HepG2 (cell line): ENCODE results near the gene CX3CR1. TPM values are rescaled to one million over a fixed set of nuclear protein-coding genes. Genes with fewer than 3 reads are reported as not detected.

ENCODE experiments used
- HDAC1 ChIP-seq: sonication (generic); formaldehyde crosslinking; IDR thresholded peaks from 2 replicates; pipeline ENCODE4 v1.5.1; 2020; ENCODE audit warnings: mild to moderate bottlenecking, missing genetic modification reagents
- PHB2 ChIP-seq: fragments of 450-650 bp; IDR thresholded peaks from 2 replicates; pipeline ENCODE4 v1.6.1; 2018; ENCODE audit not compliant: partially characterized antibody
- PRDM4 ChIP-seq: sonication (generic); formaldehyde crosslinking; IDR thresholded peaks from 2 replicates; pipeline ENCODE4 v1.9.0; 2021; ENCODE audit warnings: missing genetic modification reagents, borderline replicate concordance
- RERE ChIP-seq: IDR thresholded peaks from 2 replicates; pipeline ENCODE4 v1.6.1; 2016; ENCODE audit warnings: low read depth, missing genetic modification reagents, missing compliant biosample characterization
- RXRB ChIP-seq: IDR thresholded peaks from 2 replicates; pipeline ENCODE4 v1.6.1; 2016; ENCODE audit warnings: borderline replicate concordance, missing genetic modification reagents, missing compliant biosample characterization
- SMARCC2 ChIP-seq: fragments of 450-650 bp; IDR thresholded peaks from 2 replicates; pipeline ENCODE4 v1.6.1; 2017; ENCODE audit warnings: antibody characterized with exemption, mild to moderate bottlenecking
- ZBTB7B ChIP-seq: sonication (generic); formaldehyde crosslinking; IDR thresholded peaks from 2 replicates; pipeline ENCODE4 v1.4.0; 2020; ENCODE audit warnings: missing genetic modification reagents
- ZFP91 ChIP-seq: sonication (generic); formaldehyde crosslinking; IDR thresholded peaks from 2 replicates; pipeline ENCODE4 v1.9.0; 2022; ENCODE audit warnings: missing genetic modification reagents, mild to moderate bottlenecking, borderline replicate concordance
- ZIK1 ChIP-seq: sonication (generic); formaldehyde crosslinking; IDR thresholded peaks from 2 replicates; pipeline ENCODE4 v1.5.0; 2020; ENCODE audit warnings: mild to moderate bottlenecking, low read depth, missing genetic modification reagents, borderline replicate concordance
- ZKSCAN1 ChIP-seq: fragments of 150-350 bp; IDR thresholded peaks from 2 replicates; pipeline ENCODE4 v1.6.1; 2014; ENCODE audit warnings: low read length
- ZNF3 ChIP-seq: IDR thresholded peaks from 2 replicates; pipeline ENCODE4 v1.7.0; 2017; ENCODE audit warnings: inconsistent platforms
- ZNF432 ChIP-seq: sonication (generic); formaldehyde crosslinking; IDR thresholded peaks from 2 replicates; pipeline ENCODE4 v1.5.0; 2020; ENCODE audit warnings: missing genetic modification reagents, mild to moderate bottlenecking, borderline replicate concordance
- ZNF441 ChIP-seq: sonication (generic); formaldehyde crosslinking; IDR thresholded peaks from 2 replicates; pipeline ENCODE4 v1.7.0; 2021; ENCODE audit warnings: missing genetic modification reagents, borderline replicate concordance
- ZNF574 ChIP-seq: sonication (generic); formaldehyde crosslinking; IDR thresholded peaks from 2 replicates; pipeline ENCODE4 v1.4.0; 2020; ENCODE audit warnings: missing genetic modification reagents
- polyA plus RNA-seq, 8 experiments: library from polyadenylated mRNA; depleted of rRNA in 3 of 8; stranded (reverse) in 7 of 8; unstranded in 1 of 8; fragments of >200 nt; fragmentation: Illumina TruSeq in 4 of 8; extraction: Trizol in 4 of 8; gene quantifications; 2 replicates each; pipeline versions ENCODE4 v1.2.1 to v1.2.3, GENCODE V29; 2011 to 2016; ENCODE audit warnings: low read depth in 4 of 8, missing spikeins in 1 of 8, mixed read lengths in 1 of 8; ENCODE audit not compliant: insufficient read depth in 1 of 8
- total RNA-seq, 5 experiments: library from RNA; depleted of rRNA; stranded (reverse); fragments of >200 nt; fragmentation: Illumina TruSeq; extraction: Trizol; gene quantifications; 2 replicates each; pipeline ENCODE4 v1.2.3, GENCODE V29; 2016; ENCODE audit warnings: low read depth in 1 of 5
- TF ChIP-seq, protein P1 (sequence below): sonication (generic); formaldehyde crosslinking; IDR thresholded peaks from 2 replicates; pipeline ENCODE4 v1.5.0; 2020; ENCODE audit warnings: mild to moderate bottlenecking, missing genetic modification reagents

Gene CX3CR1
- total and polyA plus RNA-seq, 2 of the 13 experiments (the other 11 are each of a cell fraction or from before 2014, with no cell fraction given) = not detected

DNA sequence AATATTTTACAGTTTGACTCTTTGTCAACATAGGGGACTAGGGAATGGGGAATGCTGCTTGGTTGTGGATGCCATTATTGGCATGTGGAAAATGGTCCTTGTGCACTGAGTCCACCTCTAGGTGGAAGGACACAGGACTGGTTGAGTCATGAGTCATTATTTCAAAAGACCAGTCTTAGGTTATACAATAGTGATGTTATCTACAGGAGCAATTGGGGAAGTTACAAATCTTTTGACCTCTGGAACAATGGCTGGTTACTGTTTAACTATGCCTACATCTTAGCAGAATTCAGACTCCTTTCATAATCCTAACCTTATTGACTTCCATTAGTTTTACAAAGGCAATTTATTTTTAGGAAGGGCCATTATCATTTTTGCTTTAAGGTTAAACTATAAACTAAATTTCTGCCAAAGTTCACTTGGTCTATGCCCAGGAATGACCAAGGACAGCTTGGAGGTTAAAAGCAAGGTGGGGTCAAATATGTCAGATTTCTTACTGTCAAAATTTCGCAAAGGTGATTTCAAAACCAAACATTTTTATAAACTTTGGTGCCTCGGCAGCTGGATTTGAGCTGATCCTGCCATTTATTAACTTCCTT is 37.8 kb upstream of the CX3CR1 start (continued):
- TF ChIP-seq ZNF441 = no peak
- TF ChIP-seq ZKSCAN1 = peak; percentile 20; the same call in 1 of the 2 replicates
- no peak for TF ChIP-seq ZFP91 (CRISPR knock-in tag)
- no peak for TF ChIP-seq ZNF3 (CRISPR knock-in tag)
- TF ChIP-seq PRDM4 (CRISPR knock-in tag) = no peak
- 0 out of 2 replicates have a peak, but pooled peaks have one; percentile 21 for TF ChIP-seq ZBTB7B
- TF ChIP-seq ZIK1 (CRISPR knock-in tag) = no peak
- TF ChIP-seq HDAC1 = peak; percentile 86
- no peak for TF ChIP-seq SMARCC2
- TF ChIP-seq RXRB = peak; percentile 94
- TF ChIP-seq ZNF432 = no peak
- TF ChIP-seq, protein P1, sequence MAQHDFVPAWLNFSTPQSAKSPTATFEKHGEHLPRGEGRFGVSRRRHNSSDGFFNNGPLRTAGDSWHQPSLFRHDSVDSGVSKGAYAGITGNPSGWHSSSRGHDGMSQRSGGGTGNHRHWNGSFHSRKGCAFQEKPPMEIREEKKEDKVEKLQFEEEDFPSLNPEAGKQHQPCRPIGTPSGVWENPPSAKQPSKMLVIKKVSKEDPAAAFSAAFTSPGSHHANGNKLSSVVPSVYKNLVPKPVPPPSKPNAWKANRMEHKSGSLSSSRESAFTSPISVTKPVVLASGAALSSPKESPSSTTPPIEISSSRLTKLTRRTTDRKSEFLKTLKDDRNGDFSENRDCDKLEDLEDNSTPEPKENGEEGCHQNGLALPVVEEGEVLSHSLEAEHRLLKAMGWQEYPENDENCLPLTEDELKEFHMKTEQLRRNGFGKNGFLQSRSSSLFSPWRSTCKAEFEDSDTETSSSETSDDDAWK (CRISPR knock-in tag) = no peak
- peak; percentile 57; the same call in 1 of the 2 replicates for TF ChIP-seq ZNF574 (CRISPR knock-in tag)
- TF ChIP-seq PHB2 = no peak
- TF ChIP-seq RERE (CRISPR knock-in tag) = peak; percentile 68
